ENCODE data around the gene ZNRF3. TPM values are rescaled to one million over a fixed set of nuclear protein-coding genes. Genes with fewer than 3 reads are reported as not detected.
A peak's percentile ranks its signal among the peaks of the same experiment; 100 is the strongest.

ZNRF3 gene
- total and polyA plus RNA-seq, 2 experiments from 2014 or later = 11.1 to 32.2 TPM

- no peaks in the 10 kb centered on the region for H3K36me3 ChIP-seq (ENCODE audit: insufficient read depth)
- ATAC-seq (no peak; the same call in 2 of the 3 replicates), DNase-seq (ENCODE audit: low spot score) (no peak)
- H3K79me2 ChIP-seq (replicated peaks; ENCODE audit: insufficient read depth) = peaks cover 93% of the 10 kb centered on the region
- no peaks in the 10 kb centered on the region for H3K9me2 ChIP-seq (ENCODE audit: insufficient read depth)
- H3K4me2 ChIP-seq = peak overlapping the region; percentile 5; the same call in 1 of the 2 replicates
- no peak for TF ChIP-seq EZH2phosphoT487 (IDR thresholded peaks at IDR 0.05; ENCODE audit: unreplicated experiment)
- TF ChIP-seq ZNF462 (CRISPR knock-in tag; IDR thresholded peaks at IDR 0.05) = no peak
- TF ChIP-seq CREB1 (CRISPR knock-in tag; IDR thresholded peaks at IDR 0.05; ENCODE audit: low read depth) = no peak
- no peak for TF ChIP-seq NANOG (IDR thresholded peaks at IDR 0.05; ENCODE audit: borderline replicate concordance)
- H3K4me1 Mint-ChIP-seq = peaks cover 48% of the 10 kb centered on the region
- H3K4me3 ChIP-seq = no peak overlapping the region
- no peaks in the 10 kb centered on the region for H4K20me1 ChIP-seq (replicated peaks; ENCODE audit: insufficient read depth)
- 0 out of 3 replicates have a peak, but pooled peaks cover 4% of the 10 kb centered on the region for H3K36me3 Mint-ChIP-seq (ENCODE audit: low read depth)
- no peaks in the 10 kb centered on the region for H3F3A ChIP-seq (replicated peaks; ENCODE audit: low read depth)
- H3K27ac Mint-ChIP-seq = no peak overlapping the region
- H3K4me1 ChIP-seq (ENCODE audit: insufficient read depth) = peaks cover 26% of the 10 kb centered on the region
- no peak overlapping the region for H3K4me3 Mint-ChIP-seq
- no peak overlapping the region for H2AFZ ChIP-seq
- no peaks in the 10 kb centered on the region for H3K9me3 Mint-ChIP-seq
- peaks cover 3% of the 10 kb centered on the region for H3K27me3 Mint-ChIP-seq (ENCODE audit: insufficient read depth, low read depth, poor library complexity)
- H3K27ac ChIP-seq (ENCODE audit: low read depth) = no peak overlapping the region
- H3K27me3 ChIP-seq (ENCODE audit: insufficient read depth) = no peaks in the 10 kb centered on the region
Measured at GRCh38 chr22:28978158-28978557, 94.8 kb downstream of the ZNRF3 start.
